Measurements from ENCODE around the gene DHX30.
A peak's percentile ranks its signal among the peaks of the same experiment; 100 is the strongest.
"Not testable (repeated sequence)": the region's sequence is repeated elsewhere in the genome, so short reads cannot be mapped to it uniquely, and the experiment has no call there.

DHX30 gene, protein sequence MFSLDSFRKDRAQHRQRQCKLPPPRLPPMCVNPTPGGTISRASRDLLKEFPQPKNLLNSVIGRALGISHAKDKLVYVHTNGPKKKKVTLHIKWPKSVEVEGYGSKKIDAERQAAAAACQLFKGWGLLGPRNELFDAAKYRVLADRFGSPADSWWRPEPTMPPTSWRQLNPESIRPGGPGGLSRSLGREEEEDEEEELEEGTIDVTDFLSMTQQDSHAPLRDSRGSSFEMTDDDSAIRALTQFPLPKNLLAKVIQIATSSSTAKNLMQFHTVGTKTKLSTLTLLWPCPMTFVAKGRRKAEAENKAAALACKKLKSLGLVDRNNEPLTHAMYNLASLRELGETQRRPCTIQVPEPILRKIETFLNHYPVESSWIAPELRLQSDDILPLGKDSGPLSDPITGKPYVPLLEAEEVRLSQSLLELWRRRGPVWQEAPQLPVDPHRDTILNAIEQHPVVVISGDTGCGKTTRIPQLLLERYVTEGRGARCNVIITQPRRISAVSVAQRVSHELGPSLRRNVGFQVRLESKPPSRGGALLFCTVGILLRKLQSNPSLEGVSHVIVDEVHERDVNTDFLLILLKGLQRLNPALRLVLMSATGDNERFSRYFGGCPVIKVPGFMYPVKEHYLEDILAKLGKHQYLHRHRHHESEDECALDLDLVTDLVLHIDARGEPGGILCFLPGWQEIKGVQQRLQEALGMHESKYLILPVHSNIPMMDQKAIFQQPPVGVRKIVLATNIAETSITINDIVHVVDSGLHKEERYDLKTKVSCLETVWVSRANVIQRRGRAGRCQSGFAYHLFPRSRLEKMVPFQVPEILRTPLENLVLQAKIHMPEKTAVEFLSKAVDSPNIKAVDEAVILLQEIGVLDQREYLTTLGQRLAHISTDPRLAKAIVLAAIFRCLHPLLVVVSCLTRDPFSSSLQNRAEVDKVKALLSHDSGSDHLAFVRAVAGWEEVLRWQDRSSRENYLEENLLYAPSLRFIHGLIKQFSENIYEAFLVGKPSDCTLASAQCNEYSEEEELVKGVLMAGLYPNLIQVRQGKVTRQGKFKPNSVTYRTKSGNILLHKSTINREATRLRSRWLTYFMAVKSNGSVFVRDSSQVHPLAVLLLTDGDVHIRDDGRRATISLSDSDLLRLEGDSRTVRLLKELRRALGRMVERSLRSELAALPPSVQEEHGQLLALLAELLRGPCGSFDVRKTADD

DNA sequence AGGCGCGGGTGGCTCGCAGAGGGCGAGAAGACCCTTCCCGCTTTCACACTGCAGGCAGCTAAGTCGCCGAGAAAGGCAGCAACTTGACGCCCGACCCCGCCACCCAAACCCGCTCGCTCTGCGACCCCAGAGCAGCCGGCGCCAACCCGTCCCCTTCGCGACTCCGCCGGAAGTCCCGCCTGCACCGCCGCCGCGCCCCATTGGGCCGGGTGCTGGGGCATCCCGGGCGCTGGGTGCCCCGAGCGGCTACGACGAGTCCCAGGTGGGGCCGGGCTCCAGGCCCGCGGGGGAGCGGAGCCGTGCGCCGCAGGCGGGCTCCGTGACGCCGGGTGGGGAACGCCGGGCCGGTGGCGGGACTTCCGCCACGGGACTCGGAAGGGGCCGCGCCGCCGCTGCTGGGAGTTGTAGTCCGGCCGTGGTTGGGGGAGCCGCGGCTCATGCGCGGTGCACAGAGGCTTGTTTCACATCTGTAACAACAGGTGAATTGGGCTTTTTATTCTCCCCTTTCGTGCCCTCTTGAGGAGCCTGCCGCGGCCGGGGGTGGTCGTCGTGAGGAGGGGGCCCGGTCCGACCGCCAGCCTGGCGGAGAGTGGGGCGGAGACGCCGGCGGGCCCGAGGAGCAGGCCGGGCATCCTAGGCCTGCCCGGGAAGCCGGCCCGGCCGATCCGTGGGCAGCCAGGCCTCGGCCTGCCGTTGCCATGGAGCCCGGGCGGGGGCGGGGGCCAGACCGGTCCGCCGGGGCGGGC is at the start of gene DHX30:
TSS of gene DHX30 (plus strand) at position 405 of the 746 bp plus-strand sequence. CDS start 7,546 bp downstream, outside the sequence.
- H3K4me3 ChIP-seq (ENCODE audit: low read length) = peak within 1 kb of the TSS; percentile 87
- DNase-seq (ENCODE audit: low read depth) = peak; percentile 83
- TF ChIP-seq CTCF (conservative IDR thresholded peaks at IDR 0.05; ENCODE audit: low read length) = no peak

GRCh38 chr3:47758261-47759025 is 44.5 kb upstream of the DHX30 start:
- H3K4me3 ChIP-seq (ENCODE audit: low read length) = no peak overlapping the region
- no peak for TF ChIP-seq CTCF (conservative IDR thresholded peaks at IDR 0.05; ENCODE audit: low read length)
- DNase-seq (ENCODE audit: low read depth) = no peak

- not testable (repeated sequence) for DNase-seq (ENCODE audit: low read depth); H3K4me3 ChIP-seq (ENCODE audit: low read length)
Measured at GRCh38 chr3:47760207-47760606, 42.7 kb upstream of the DHX30 start.

- H3K4me3 ChIP-seq (ENCODE audit: low read length) = no peak overlapping the region
- DNase-seq (ENCODE audit: low read depth) = no peak
- no peak for TF ChIP-seq CTCF (conservative IDR thresholded peaks at IDR 0.05; ENCODE audit: low read length)
Measured at GRCh38 chr3:47761046-47761445, 41.9 kb upstream of the DHX30 start.

GRCh38 chr3:47762233-47762632 is 40.7 kb upstream of the DHX30 start:
- no peak overlapping the region for H3K4me3 ChIP-seq (ENCODE audit: low read length)
- peak; percentile 9 for DNase-seq (ENCODE audit: low read depth)
- no peak for TF ChIP-seq CTCF (conservative IDR thresholded peaks at IDR 0.05; ENCODE audit: low read length)

- TF ChIP-seq CTCF (conservative IDR thresholded peaks at IDR 0.05; ENCODE audit: low read length) = no peak
- DNase-seq (ENCODE audit: low read depth) = no peak
- no peak overlapping the region for H3K4me3 ChIP-seq (ENCODE audit: low read length)
Measured at GRCh38 chr3:47766186-47766585, 36.8 kb upstream of the DHX30 start.

Data from AG10803 (cell line).